SK-N-SH (cell line): ENCODE measurements around the gene WEE2. TPM values are rescaled to one million over a fixed set of nuclear protein-coding genes. Genes with fewer than 3 reads are reported as not detected.

Experiments
- CTCF ChIA-PET: fragments of 300-600, 350-600 bp; formaldehyde crosslinking; extraction: SDS; loops from one replicate; lab custom pipeline; 2021; lab: Yijun Ruan, JAX
- POLR2A ChIA-PET: fragments of 350-600 bp; sonication (Branson Sonifier 250); formaldehyde crosslinking; extraction: SDS; loops from one replicate; lab custom pipeline; 2020; ENCODE audit warnings: antibody characterized with exemption, inconsistent platforms; lab: Yijun Ruan, JAX
- DNase-seq: peaks from one replicate; pipeline ENCODE4 v3.0.0; 2012
- H2AFZ ChIP-seq: fragments of 200-600 bp; sonication (generic); 2 replicates; pipeline ENCODE4 v1.8.1; 2016; ENCODE audit warnings: antibody characterized with exemption, mild to moderate bottlenecking, low read depth
- H3F3A ChIP-seq: fragments of 200-600 bp; sonication (generic); replicated peaks from 2 replicates; pipeline ENCODE3; 2016; ENCODE audit warnings: antibody characterized with exemption, mild to moderate bottlenecking; ENCODE audit not compliant: insufficient read depth
- H3K27ac ChIP-seq, 2 experiments: fragments of 200-500 bp in 1 of 2; fragments of 200-600 bp in 1 of 2; sonication (Bioruptor generic) in 1 of 2; sonication (generic), shearing (Covaris generic) in 1 of 2; 2 replicates each; pipeline versions ENCODE4 v1.5.1 to v1.6.1; 2014 to 2016; ENCODE audit warnings: low read depth in 2 of 2, inconsistent platforms in 1 of 2, low read length in 1 of 2, mild to moderate bottlenecking in 1 of 2, mixed read lengths in 1 of 2
- H3K27me3 ChIP-seq: fragments of 200-600 bp; sonication (generic), shearing (Covaris generic); 2 replicates; pipeline ENCODE4 v1.6.1; 2016; ENCODE audit warnings: mixed run types; ENCODE audit not compliant: insufficient read depth
- H3K36me3 ChIP-seq, 2 experiments: fragments of 200-500 bp in 1 of 2; fragments of 200-600 bp in 1 of 2; sonication (Bioruptor generic) in 1 of 2; sonication (generic) in 1 of 2; replicated peaks in 1 of 2; 2 replicates each; pipeline versions ENCODE3 to v1.5.1; 2014 to 2016; ENCODE audit warnings: low read length in 1 of 2, mild to moderate bottlenecking in 1 of 2; ENCODE audit not compliant: insufficient read depth in 2 of 2, control insufficient read depth in 1 of 2
- H3K4me1 ChIP-seq, 2 experiments: fragments of 200-500 bp in 1 of 2; fragments of 200-600 bp in 1 of 2; sonication (Bioruptor generic) in 1 of 2; sonication (generic), shearing (Covaris generic) in 1 of 2; 2 replicates each; pipeline versions ENCODE4 v1.5.1 to v1.6.1; 2014 to 2016; ENCODE audit warnings: low read depth in 1 of 2, low read length in 1 of 2, mixed run types in 1 of 2; ENCODE audit not compliant: insufficient read depth in 2 of 2, control insufficient read depth in 1 of 2
- H3K4me2 ChIP-seq: fragments of 200-600 bp; sonication (generic), shearing (Covaris generic); 2 replicates; pipeline ENCODE4 v1.6.1; 2017; ENCODE audit warnings: mixed run types
- H3K4me3 ChIP-seq, 2 experiments: fragments of 200-500 bp in 1 of 2; fragments of 200-600 bp in 1 of 2; sonication (Bioruptor generic) in 1 of 2; sonication (generic), shearing (Covaris generic) in 1 of 2; 2 replicates each; pipeline versions ENCODE4 v1.5.1 to v1.8.1; 2014 to 2016; ENCODE audit warnings: low read depth in 2 of 2, inconsistent platforms in 1 of 2, low read length in 1 of 2, mild to moderate bottlenecking in 1 of 2, mixed read lengths in 1 of 2, moderate library complexity in 1 of 2
- H3K79me2 ChIP-seq: fragments of 200-600 bp; sonication (generic); 2 replicates; pipeline ENCODE4 v1.8.1; 2017; ENCODE audit warnings: mild to moderate bottlenecking; ENCODE audit not compliant: insufficient read depth
- H3K9ac ChIP-seq: fragments of 200-600 bp; sonication (generic); 2 replicates; pipeline ENCODE4 v1.6.1; 2017; ENCODE audit warnings: mixed run types
- H3K9me2 ChIP-seq: fragments of 200-600 bp; sonication (generic); 2 replicates; pipeline ENCODE4 v1.6.1; 2017; ENCODE audit warnings: mixed run types
- H3K9me3 ChIP-seq: fragments of 200-600 bp; sonication (generic); 2 replicates; pipeline ENCODE4 v1.6.1; 2017; ENCODE audit warnings: mixed run types, mild to moderate bottlenecking, moderate library complexity
- H4K20me1 ChIP-seq: fragments of 200-600 bp; sonication (generic); 2 replicates; pipeline ENCODE4 v1.6.1; 2017; ENCODE audit warnings: mild to moderate bottlenecking, mixed run types; ENCODE audit not compliant: insufficient read depth
- EP300 ChIP-seq, 2 experiments: IDR thresholded peaks; 2 replicates each; pipeline versions ENCODE4 v1.4.0 to v1.6.1; 2012; ENCODE audit warnings: borderline replicate concordance in 1 of 2, low read depth in 1 of 2, low read length in 1 of 2
- FOXJ3 ChIP-seq: sonication (generic); formaldehyde crosslinking; IDR thresholded peaks from 2 replicates; pipeline ENCODE4 v1.5.1; 2020; ENCODE audit warnings: mild to moderate bottlenecking, missing genetic modification reagents
- FOXM1 ChIP-seq: IDR thresholded peaks from 2 replicates; pipeline ENCODE4 v1.4.0; 2012; ENCODE audit warnings: low read depth, mild to moderate bottlenecking
- GATA2 ChIP-seq: sonication (generic); formaldehyde crosslinking; IDR thresholded peaks from 2 replicates; pipeline ENCODE4 v1.5.0; 2020; ENCODE audit warnings: mild to moderate bottlenecking, missing genetic modification reagents
- IRF3 ChIP-seq: fragments of 150-350 bp; IDR thresholded peaks from 2 replicates; pipeline ENCODE4 v1.6.1; 2016; ENCODE audit warnings: mild to moderate bottlenecking, low read depth, low read length
- NFIC ChIP-seq: IDR thresholded peaks from 2 replicates; pipeline ENCODE4 v1.4.0; 2012; ENCODE audit warnings: borderline replicate concordance
- NRF1 ChIP-seq: IDR thresholded peaks from 2 replicates; pipeline ENCODE4 v1.6.1; 2012; ENCODE audit warnings: low read depth, mild to moderate bottlenecking, low read length
- POLR2AphosphoS5 ChIP-seq: IDR thresholded peaks from 2 replicates; pipeline ENCODE4 v1.6.1; 2012; ENCODE audit warnings: low read depth, low read length
- REST ChIP-seq: IDR thresholded peaks from 2 replicates; pipeline ENCODE4 v1.6.1; 2012; ENCODE audit warnings: mild to moderate bottlenecking, low read depth, low read length, moderate library complexity
- RFX5 ChIP-seq: IDR thresholded peaks from 2 replicates; pipeline ENCODE4 v1.6.1; 2012; ENCODE audit warnings: mild to moderate bottlenecking, improper control_type of control experiment, low read length
- RXRA ChIP-seq: IDR thresholded peaks from 2 replicates; pipeline ENCODE4 v1.4.0; 2012; ENCODE audit warnings: low read depth, mild to moderate bottlenecking, borderline replicate concordance
- TAF1 ChIP-seq: IDR thresholded peaks from 2 replicates; pipeline ENCODE4 v1.6.1; 2012; ENCODE audit warnings: low read depth, mild to moderate bottlenecking, low read length, moderate library complexity, borderline replicate concordance
- USF1 ChIP-seq: IDR thresholded peaks from 2 replicates; pipeline ENCODE4 v1.4.0; 2012; ENCODE audit warnings: low read depth, borderline replicate concordance
- YY1 ChIP-seq: IDR thresholded peaks from 2 replicates; pipeline ENCODE4 v1.4.0; 2012; ENCODE audit warnings: low read depth, mild to moderate bottlenecking
- WGBS: methylation state at CpG from one replicate; pipeline ENCODE4 v1.1.6; 2017; ENCODE audit warnings: low lambda C conversion rate; 5-methylcytosine and 5-hydroxymethylcytosine counted together
- polyA plus RNA-seq, 3 experiments: library from polyadenylated mRNA; depleted of rRNA; stranded (reverse); fragments of >200 nt; gene quantifications; 2 replicates each; pipeline ENCODE4 v1.2.3, GENCODE V29; 2012

WEE2 gene
- polyA plus RNA-seq, 1 of the 3 experiments (the other 2 are of a cell fraction), result not detected

- H2AFZ ChIP-seq, result no peak overlapping the region
- CTCF ChIA-PET, result interaction anchor here (0.7 to 4.2 kb wide), 8 partner anchors 12 to 84 kb away, joined by 3 to 25 read pairs (median 4); partner anchors contain the start of gene SSBP1
These were observed 5.3 kb upstream of the WEE2 start for GRCh38 chr7:141702892-141703291.

GRCh38 chr7:141704112-141704511 is 4.0 kb upstream of the WEE2 start:
- H3K36me3 ChIP-seq, result no peaks in the 10 kb centered on the region
- H3K9me2 ChIP-seq, result no peaks in the 10 kb centered on the region
- ChIA-PET POLR2A (no interaction called here), CTCF (interaction anchor here (1.7 kb wide), 1 partner anchor 18 kb away, joined by 4 read pairs; no protein-coding TSS in a partner anchor)
- no peak for DNase-seq
- no peaks in the 10 kb centered on the region for H3K27me3 ChIP-seq
- TF ChIP-seq IRF3 (no peak), RFX5 (no peak), NRF1 (no peak), YY1 (no peak), REST (no peak)
- H3K4me3 ChIP-seq, result no peak overlapping the region
- H2AFZ ChIP-seq, result peak overlapping the region; percentile 39; the same call in 1 of the 2 replicates
- no peak overlapping the region; the same call in 1 of the 2 replicates for H3K4me2 ChIP-seq
- 0 out of 2 replicates have a peak, but pooled peaks cover 7% of the 10 kb centered on the region for H4K20me1 ChIP-seq
- H3K27ac ChIP-seq, result no peak overlapping the region
- H3F3A ChIP-seq, result peaks cover 4% of the 10 kb centered on the region
- 79% methylated on average over 3 of the region's 3 CpGs for WGBS
- H3K9me3 ChIP-seq, result no peaks in the 10 kb centered on the region
- peaks cover 0 to 11% of the 10 kb centered on the region in 2 experiments; a peak in 2 of 4 replicates for H3K4me1 ChIP-seq
- H3K79me2 ChIP-seq, result peaks cover 17% of the 10 kb centered on the region
- H3K9ac ChIP-seq, result no peak overlapping the region

More at GRCh38 chr7:141702892-141703291, 5.3 kb upstream of the WEE2 start:
- Histone ChIP-seq H3K4me2 (peak overlapping the region; percentile 88), H3K36me3 (no peaks in the 10 kb centered on the region), H3K9ac (no peak overlapping the region), H4K20me1 (0 out of 2 replicates have a peak, but pooled peaks cover 9% of the 10 kb centered on the region), H3K4me3 (peak overlapping the region in 1 of 2 experiments; percentile 80; a peak in 2 of 4 replicates), H3K4me1 (peaks cover 2 to 13% of the 10 kb centered on the region in 2 experiments; a peak in 3 of 4 replicates)
- no peak for DNase-seq
- WGBS, result 85% methylated on average over 4 of the region's 4 CpGs
- TF ChIP-seq EP300 (IDR thresholded peaks at IDR 0.05; ENCODE audit: borderline replicate concordance in 1 of 2, low read depth in 1 of 2, low read length in 1 of 2) (no peak), USF1 (no peak), GATA2 (CRISPR knock-in tag) (no peak), FOXM1 (no peak), TAF1 (no peak), FOXJ3 (CRISPR knock-in tag) (no peak), RXRA (no peak), POLR2AphosphoS5 (no peak), NFIC (no peak), RFX5 (no peak)
- TF ChIP-seq, all 33 proteins: peak for 0
- Histone ChIP-seq H3F3A (peaks cover 4% of the 10 kb centered on the region), H3K27ac (no peak overlapping the region), H3K9me2 (no peaks in the 10 kb centered on the region), H3K79me2 (peaks cover 29% of the 10 kb centered on the region), H3K9me3 (no peaks in the 10 kb centered on the region), H3K27me3 (no peaks in the 10 kb centered on the region)
- POLR2A ChIA-PET, result interaction anchor here (0.8 to 1.0 kb wide), 2 partner anchors 35 to 1007 kb away, joined by 3 to 4 read pairs; partner anchors contain the start of genes NDUFB2 and SSBP1
